Activated CD8-positive, alpha-beta memory T cell treated with anti-CD3 and anti-CD28 coated beads, Interleukin-2, amount 50 U/mL, for 48 hours (primary cell): Measurements from ENCODE around the gene SGO2.
A peak's percentile ranks its signal among the peaks of the same experiment; 100 is the strongest.
"Not testable (repeated sequence)": the region's sequence is repeated elsewhere in the genome, so short reads cannot be mapped to it uniquely, and the experiment has no call there.

ENCODE experiments used
- DNase-seq: peaks from one replicate; pipeline ENCODE4 v3.0.0-alpha.2; 2020

The SGO2 gene

GRCh38 chr2:200525551-200525881 lies 491 bp upstream of the SGO2 start:
- no peak for DNase-seq

- DNase-seq, result no peak
Measured at GRCh38 chr2:200528228-200528627, 2.2 kb downstream of the SGO2 start.

GRCh38 chr2:200533754-200534153 lies 7.7 kb downstream of the SGO2 start:
- no peak for DNase-seq

- DNase-seq, result no peak
Measured at GRCh38 chr2:200534572-200534971, 8.6 kb downstream of the SGO2 start.

- no peak for DNase-seq
Measured at GRCh38 chr2:200538139-200538538, 12.1 kb downstream of the SGO2 start.

- no peak for DNase-seq
Measured at GRCh38 chr2:200540793-200541192, 14.8 kb downstream of the SGO2 start.

- not testable (repeated sequence) for DNase-seq
Measured at GRCh38 chr2:200566596-200566995, 40.6 kb downstream of the SGO2 start.

- DNase-seq, result no peak
Measured at GRCh38 chr2:200567932-200568331, 41.9 kb downstream of the SGO2 start.

- no peak for DNase-seq
Measured at GRCh38 chr2:200575957-200576356, 50.0 kb downstream of the SGO2 start.

GRCh38 chr2:200577027-200577426 lies 51.0 kb downstream of the SGO2 start:
- no peak for DNase-seq

- DNase-seq, result no peak
Measured at GRCh38 chr2:200578778-200579177, 52.8 kb downstream of the SGO2 start.

- no peak for DNase-seq
Measured at GRCh38 chr2:200584639-200585038, 58.6 kb downstream of the SGO2 start.

- no peak for DNase-seq
Measured at GRCh38 chr2:200585340-200585729, 59.3 kb downstream of the SGO2 start.

- DNase-seq, result peak; percentile 63
Measured at GRCh38 chr2:200585730-200586643, 60.0 kb downstream of the SGO2 start, which contains the start of gene AOX1. AOX1 (plus strand) TSS chr2:200586014; CDS start chr2:200586109, 95 bp downstream.

- DNase-seq, result no peak
Measured at GRCh38 chr2:200586644-200586975, 60.6 kb downstream of the SGO2 start.

- DNase-seq, result no peak
Measured at GRCh38 chr2:200587007-200587616, 61.1 kb downstream of the SGO2 start.

GRCh38 chr2:200588076-200588678 lies 62.2 kb downstream of the SGO2 start:
- no peak for DNase-seq

- DNase-seq, result no peak
Measured at GRCh38 chr2:200590090-200590489, 64.1 kb downstream of the SGO2 start.

GRCh38 chr2:200591308-200591707 lies 65.3 kb downstream of the SGO2 start:
- DNase-seq, result no peak

GRCh38 chr2:200592406-200593075 lies 66.5 kb downstream of the SGO2 start:
- DNase-seq, result no peak

- no peak for DNase-seq
Measured at GRCh38 chr2:200593905-200594304, 67.9 kb downstream of the SGO2 start.

GRCh38 chr2:200595913-200596312 lies 69.9 kb downstream of the SGO2 start:
- DNase-seq, result no peak

GRCh38 chr2:200596774-200597570 lies 71.0 kb downstream of the SGO2 start:
- no peak for DNase-seq
